Measurements from ENCODE around the gene A1BG. TPM values are rescaled to one million over a fixed set of nuclear protein-coding genes. Genes with fewer than 3 reads are reported as not detected.
"Not testable (repeated sequence)": the region's sequence is repeated elsewhere in the genome, so short reads cannot be mapped to it uniquely, and the experiment has no call there.

Gene A1BG
- polyA plus RNA-seq, 1 donor from 2014 or later = 70.2 TPM

GRCh38 chr19:58355215-58355796 lies 2.0 kb upstream of the A1BG start:
- Mint-ChIP-seq H3K27me3 (peaks cover 2% of the 10 kb centered on the region), H3K9me3 (no peaks in the 10 kb centered on the region), H3K4me3 (peak overlapping the region; percentile 8 to 70 (median 56)), H3K4me1 (peaks cover 0 to 2% (median 1%) of the 10 kb centered on the region in 3 donors), H3K36me3 (no peaks in the 10 kb centered on the region), H3K27ac (peak overlapping the region in 1 of 3 donors; percentile 72)

DNA sequence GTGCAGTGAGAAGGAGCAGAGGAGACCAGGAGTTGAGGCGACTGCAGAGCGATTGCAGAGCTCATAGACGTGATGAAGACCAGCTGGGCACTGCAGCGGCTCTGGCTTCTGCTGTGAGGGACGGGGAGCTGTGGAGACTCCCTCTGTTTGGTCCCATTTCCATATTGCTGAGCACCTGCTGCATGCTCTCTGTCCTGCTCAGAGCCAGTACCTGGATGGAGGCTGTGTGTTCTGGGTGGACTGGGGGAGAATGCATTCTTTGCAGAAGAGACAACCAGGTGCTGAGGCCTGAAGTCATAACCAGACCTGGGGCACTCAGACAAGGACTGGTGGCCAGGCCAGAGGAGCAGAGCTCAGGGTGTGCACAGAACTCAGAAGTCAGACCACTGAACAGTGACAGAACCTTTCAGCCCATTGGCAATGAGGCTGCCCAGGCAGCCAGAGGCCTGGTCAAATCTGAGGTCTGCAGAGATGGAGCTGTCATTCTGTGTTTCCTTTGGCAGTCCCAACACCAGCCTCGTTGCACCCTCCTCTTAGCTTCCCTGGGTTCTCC lies 1.3 kb upstream of the A1BG start:
- H3K4me1 Mint-ChIP-seq = peaks cover 2 to 5% (median 3%) of the 10 kb centered on the region in 3 donors
- peaks cover 2% of the 10 kb centered on the region for H3K27me3 Mint-ChIP-seq
- peak overlapping the region in 1 of 3 donors; percentile 39 for H3K27ac Mint-ChIP-seq
- H3K36me3 Mint-ChIP-seq = peaks cover under 1% of the 10 kb centered on the region
- peaks cover 0 to 2% (median 0%) of the 10 kb centered on the region in 3 donors for H3K9me3 Mint-ChIP-seq
- peak overlapping the region in 1 of 4 donors; percentile 70 for H3K4me3 Mint-ChIP-seq

- no peak overlapping the region for H3K4me3 Mint-ChIP-seq
- peaks cover 0 to 2% (median 0%) of the 10 kb centered on the region in 3 donors for H3K9me3 Mint-ChIP-seq
- H3K4me1 Mint-ChIP-seq = peaks cover 5 to 6% (median 6%) of the 10 kb centered on the region in 3 donors
- peak overlapping the region in 1 of 3 donors; percentile 39 for H3K27ac Mint-ChIP-seq
- H3K27me3 Mint-ChIP-seq = peaks cover 2% of the 10 kb centered on the region
- H3K36me3 Mint-ChIP-seq = peaks cover 3% of the 10 kb centered on the region
Observed at GRCh38 chr19:58353717-58354477, 605 bp upstream of the A1BG start.

DNA sequence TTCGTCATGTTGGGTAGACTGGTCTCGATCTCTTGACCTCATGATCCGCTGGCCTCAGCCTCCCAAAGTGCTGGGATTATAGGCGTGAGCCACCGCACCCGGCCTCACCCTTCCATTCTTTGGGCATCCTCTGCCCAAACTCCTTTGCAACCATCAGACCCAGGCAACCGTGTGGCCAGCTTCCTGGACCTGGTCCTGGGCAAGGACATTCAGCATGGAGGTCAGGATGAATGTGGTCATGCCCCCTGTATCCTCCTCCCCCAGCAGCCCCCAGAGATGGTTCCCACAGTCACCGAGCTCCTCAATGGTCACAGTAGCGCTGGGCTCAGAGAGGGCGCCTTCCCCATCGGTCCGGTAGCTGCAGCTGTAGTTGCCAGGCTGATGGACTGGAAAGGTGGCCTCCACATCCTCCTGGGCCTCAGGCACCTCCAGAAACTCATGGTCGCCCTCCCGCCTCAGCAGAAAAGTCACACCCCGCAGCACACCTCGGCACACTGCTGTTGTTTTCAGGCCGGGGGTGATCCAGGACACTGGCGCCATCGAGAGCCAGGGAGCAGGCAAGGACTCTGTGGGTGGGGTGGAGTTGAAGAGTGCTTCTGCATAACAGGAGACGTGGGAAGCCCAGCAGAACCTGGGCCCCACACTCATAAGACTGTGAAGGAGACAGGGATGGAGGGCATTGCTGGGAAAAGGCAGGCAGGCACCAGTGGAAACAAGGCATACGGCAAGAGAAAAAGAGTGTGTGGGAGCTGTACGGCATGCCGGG lies 1.1 kb downstream of the A1BG start:
- Mint-ChIP-seq H3K9me3 (peaks cover 0 to 2% (median 0%) of the 10 kb centered on the region in 3 donors), H3K4me3 (peak overlapping the region in 1 of 4 donors; percentile 23), H3K4me1 (peaks cover 8 to 13% (median 10%) of the 10 kb centered on the region in 3 donors), H3K27ac (peak overlapping the region in 1 of 3 donors; percentile 86), H3K36me3 (peaks cover 3% of the 10 kb centered on the region), H3K27me3 (peaks cover 2% of the 10 kb centered on the region)

DNA sequence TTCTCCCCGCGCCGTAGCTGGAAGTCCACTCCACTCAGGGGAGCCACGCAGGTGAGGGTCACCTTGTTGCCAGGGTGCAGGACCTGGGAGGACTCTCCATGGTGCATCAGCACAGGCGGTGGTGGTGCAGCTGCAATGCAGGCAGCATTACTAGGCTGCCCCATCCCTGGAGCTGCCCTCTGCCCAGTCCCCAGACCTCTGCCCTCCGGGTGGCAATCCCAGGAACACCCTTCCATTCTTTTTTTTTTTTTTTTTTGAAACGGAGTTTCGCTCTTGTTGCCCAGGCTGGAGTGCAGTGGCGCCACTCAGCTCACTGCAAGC lies 1.8 kb downstream of the A1BG start:
- H3K9me3 Mint-ChIP-seq = peaks cover 0 to 2% (median 0%) of the 10 kb centered on the region in 3 donors
- H3K4me3 Mint-ChIP-seq = peak overlapping the region in 1 of 4 donors; percentile 60
- no peak overlapping the region for H3K27ac Mint-ChIP-seq
- H3K27me3 Mint-ChIP-seq = peaks cover 2% of the 10 kb centered on the region
- H3K4me1 Mint-ChIP-seq = peaks cover 10 to 17% (median 11%) of the 10 kb centered on the region in 3 donors
- H3K36me3 Mint-ChIP-seq = peaks cover 3% of the 10 kb centered on the region

DNA sequence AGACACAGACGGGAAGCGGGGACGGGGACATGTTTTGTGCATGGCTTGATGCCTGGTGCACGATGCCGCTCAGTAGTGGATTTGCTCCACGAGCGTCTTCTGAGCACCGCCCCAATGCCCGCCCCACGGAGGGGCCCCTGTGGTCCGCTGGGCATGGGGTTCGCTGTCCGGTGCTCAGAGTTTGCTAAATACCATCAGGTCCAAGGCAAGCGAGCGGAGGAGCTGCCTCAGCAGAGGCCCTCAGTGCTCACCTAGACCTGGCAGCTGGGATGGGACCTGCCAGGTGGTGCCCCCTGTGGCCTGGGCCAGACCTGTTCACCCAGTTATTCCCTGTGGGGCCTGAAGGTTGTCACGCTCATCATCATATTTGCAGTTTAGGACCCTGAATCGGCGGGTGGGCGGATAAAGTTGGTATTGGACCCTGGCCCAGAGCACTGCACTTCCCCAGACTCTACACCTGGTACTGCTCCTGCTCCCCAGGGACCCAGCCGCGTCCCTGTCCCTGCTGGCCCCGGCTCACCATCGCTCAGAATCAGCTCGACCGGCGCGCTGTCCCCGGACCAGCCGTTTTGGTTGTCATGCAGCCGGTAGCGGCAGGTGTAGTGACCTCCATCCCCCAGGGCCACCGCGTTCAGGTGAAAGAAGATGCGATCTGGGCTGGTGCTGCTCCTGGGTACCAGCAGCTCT lies 2.3 kb downstream of the A1BG start:
- Mint-ChIP-seq H3K9me3 (peaks cover 0 to 2% (median 0%) of the 10 kb centered on the region in 3 donors), H3K27ac (no peak overlapping the region), H3K36me3 (peaks cover 3% of the 10 kb centered on the region), H3K27me3 (peaks cover 2% of the 10 kb centered on the region), H3K4me3 (peak overlapping the region; percentile 27 to 60 (median 44)), H3K4me1 (peaks cover 10 to 18% (median 11%) of the 10 kb centered on the region in 3 donors)

DNA sequence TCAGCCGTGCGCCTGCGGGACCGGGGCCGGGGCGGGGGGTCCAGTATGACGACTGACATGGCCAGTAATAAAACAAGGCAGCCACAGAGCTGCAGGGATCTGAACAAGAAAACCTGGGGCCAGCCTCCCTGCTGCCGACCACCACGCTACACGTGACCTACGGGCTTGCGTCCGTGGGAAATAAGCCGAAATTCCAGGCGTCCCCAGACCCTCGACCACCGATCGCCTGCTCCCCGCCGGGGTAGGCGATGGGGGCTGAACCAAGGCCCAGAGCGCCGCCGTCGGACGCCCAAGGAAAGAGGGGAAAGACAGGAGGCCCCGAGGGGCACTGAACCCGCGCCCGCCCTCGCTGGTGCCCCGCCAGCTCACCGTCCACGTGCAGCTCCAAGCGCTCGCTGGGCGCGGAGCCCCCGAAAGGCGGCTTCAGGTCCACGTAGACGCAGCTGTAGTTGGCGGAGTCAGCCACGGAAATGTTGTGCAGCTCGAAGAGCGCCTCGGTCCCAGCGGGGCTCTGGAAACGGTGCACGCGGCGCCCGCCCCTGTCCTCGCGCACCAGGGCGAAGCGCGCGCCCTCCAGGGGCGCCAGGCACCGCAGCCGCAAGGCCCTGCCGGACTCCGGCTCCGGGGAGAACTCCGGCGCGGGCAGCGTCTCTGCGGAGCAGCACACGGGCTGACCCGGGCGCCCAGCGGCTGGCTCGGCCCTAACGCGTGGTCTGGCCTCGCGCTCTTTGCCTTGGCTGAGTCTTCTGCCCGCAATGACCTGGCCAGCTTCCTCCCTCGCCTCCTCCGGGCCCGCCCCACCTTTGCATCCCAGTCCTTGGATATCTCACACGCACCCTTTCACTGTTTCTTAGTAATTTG lies 3.1 kb downstream of the A1BG start:
- H3K9me3 Mint-ChIP-seq = peaks cover 0 to 2% (median 0%) of the 10 kb centered on the region in 3 donors
- peak overlapping the region in 2 of 3 donors; percentile 45 to 53 for H3K27ac Mint-ChIP-seq
- peaks cover 11 to 20% (median 15%) of the 10 kb centered on the region in 3 donors for H3K4me1 Mint-ChIP-seq
- H3K36me3 Mint-ChIP-seq = peaks cover 3% of the 10 kb centered on the region
- peak overlapping the region in 3 of 4 donors; percentile 59 to 63 (median 60) for H3K4me3 Mint-ChIP-seq
- no peaks in the 10 kb centered on the region for H3K27me3 Mint-ChIP-seq

DNA sequence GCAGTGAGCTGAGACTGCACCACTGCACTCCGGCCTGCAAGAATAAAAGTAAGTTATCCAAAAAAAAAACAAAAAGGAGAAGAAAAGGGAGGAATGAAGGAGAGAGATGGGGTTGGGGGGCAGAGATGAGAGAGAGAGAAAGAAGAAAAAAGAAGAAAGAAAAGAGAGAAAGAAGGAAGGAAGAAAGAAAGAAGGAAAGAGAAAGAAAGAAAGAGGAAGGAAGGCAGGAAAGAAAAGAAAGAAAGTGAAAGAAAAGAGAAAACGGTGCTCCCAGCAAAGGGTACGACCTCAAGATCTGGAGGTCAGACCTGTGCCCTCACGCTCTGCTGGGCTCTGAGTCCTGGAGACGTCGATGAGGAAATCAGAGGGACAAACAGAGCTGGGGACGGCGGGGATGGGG lies 3.7 kb downstream of the A1BG start:
- Mint-ChIP-seq H3K9me3 (peaks cover 0 to 2% (median 0%) of the 10 kb centered on the region in 3 donors), H3K4me1 (peaks cover 11 to 20% (median 15%) of the 10 kb centered on the region in 3 donors), H3K4me3 (peak overlapping the region in 3 of 4 donors; percentile 50 to 89 (median 59)), H3K36me3 (peaks cover 3% of the 10 kb centered on the region), H3K27ac (peak overlapping the region in 2 of 3 donors; percentile 45 to 53), H3K27me3 (no peaks in the 10 kb centered on the region)

GRCh38 chr19:58348080-58348479 lies 5.2 kb downstream of the A1BG start:
- Mint-ChIP-seq H3K27ac (peak overlapping the region; percentile 59 to 88 (median 88)), H3K4me1 (peaks cover 11 to 20% (median 15%) of the 10 kb centered on the region in 3 donors), H3K4me3 (peak overlapping the region; percentile 88 to 99 (median 92))
- H3K36me3 Mint-ChIP-seq, H3K9me3 Mint-ChIP-seq, H3K27me3 Mint-ChIP-seq: not testable (repeated sequence)

DNA sequence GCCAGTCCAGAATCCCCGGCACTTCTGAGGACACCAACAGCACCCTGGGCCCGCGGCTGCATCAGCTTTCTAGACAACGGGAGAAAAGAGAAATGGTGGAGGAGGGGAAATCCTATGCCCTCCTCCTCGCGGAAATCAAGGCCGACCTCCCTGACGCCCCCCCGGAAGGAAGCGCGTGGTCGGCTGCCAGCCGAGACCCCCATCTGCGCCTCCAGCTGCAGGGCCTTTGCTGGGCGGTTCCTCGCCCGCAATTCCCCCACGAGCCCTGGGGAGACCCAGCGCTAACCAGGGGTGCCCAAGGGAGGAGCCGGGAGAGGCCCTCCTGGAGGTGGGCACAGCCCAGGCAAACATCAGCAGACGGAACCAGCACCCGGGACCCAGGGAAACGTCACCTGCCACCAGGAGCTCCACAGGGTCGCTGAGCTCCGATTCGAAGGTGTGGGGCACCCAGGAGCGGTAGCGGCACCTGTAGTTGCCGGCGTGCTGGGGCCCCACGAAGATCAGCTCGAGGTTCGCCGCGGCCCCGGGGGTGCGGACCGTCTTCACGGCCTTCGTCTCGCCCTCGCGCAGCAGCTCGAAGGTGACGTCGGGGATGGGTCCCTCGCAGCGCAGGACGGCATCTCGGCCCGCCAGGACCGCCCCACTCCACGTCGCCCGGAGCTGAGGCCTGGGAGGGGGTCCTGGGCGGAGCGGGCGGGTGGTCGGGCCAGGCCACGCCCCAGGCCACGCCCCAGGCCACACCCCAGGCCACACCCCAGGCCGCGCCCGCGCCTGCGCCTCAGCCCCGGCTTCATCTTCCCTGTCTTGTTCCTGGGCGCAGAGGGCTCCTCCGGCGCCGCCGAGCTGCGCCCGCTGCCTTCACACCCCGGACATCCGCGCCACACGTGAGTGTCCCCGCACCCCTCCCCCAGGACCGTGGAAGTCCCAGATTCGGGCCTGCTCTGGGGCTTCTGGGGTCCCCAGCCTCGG lies 6.0 kb downstream of the A1BG start:
- Mint-ChIP-seq H3K4me1 (peaks cover 11 to 20% (median 17%) of the 10 kb centered on the region in 3 donors), H3K27me3 (no peaks in the 10 kb centered on the region), H3K36me3 (peaks cover 3% of the 10 kb centered on the region), H3K9me3 (peaks cover 0 to 2% (median 0%) of the 10 kb centered on the region in 3 donors), H3K27ac (peak overlapping the region; percentile 59 to 88 (median 88)), H3K4me3 (peak overlapping the region; percentile 88 to 99 (median 92))

DNA sequence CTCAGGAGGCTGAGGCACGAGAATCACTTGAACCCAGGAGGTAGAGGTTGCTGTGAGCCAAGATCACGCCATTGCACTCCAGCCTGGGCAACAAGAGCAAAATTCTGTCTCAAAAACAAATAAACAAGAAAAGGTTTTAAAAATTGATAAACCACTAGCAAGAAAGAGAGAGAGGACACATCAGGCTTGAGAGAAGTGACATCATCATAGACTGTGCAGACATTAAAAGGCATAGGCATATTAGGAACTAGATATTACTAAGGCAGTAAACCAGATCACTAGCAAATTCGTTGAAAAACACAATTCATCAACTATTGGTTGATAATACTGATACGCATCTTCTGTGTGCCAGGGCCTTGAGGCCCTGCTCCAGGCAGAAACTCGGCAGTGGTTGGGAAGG lies 7.7 kb downstream of the A1BG start:
- H3K4me3 Mint-ChIP-seq = peak overlapping the region in 3 of 4 donors; percentile 65 to 89 (median 82)
- H3K9me3 Mint-ChIP-seq = peaks cover 0 to 2% (median 0%) of the 10 kb centered on the region in 3 donors
- peak overlapping the region in 1 of 3 donors; percentile 69 for H3K27ac Mint-ChIP-seq
- H3K4me1 Mint-ChIP-seq = peaks cover 13 to 22% (median 19%) of the 10 kb centered on the region in 3 donors
- H3K27me3 Mint-ChIP-seq = no peaks in the 10 kb centered on the region
- peaks cover 10% of the 10 kb centered on the region for H3K36me3 Mint-ChIP-seq

- no peak overlapping the region for H3K27ac Mint-ChIP-seq
- peaks cover 23% of the 10 kb centered on the region for H3K36me3 Mint-ChIP-seq
- peaks cover 0 to 2% (median 0%) of the 10 kb centered on the region in 3 donors for H3K9me3 Mint-ChIP-seq
- no peaks in the 10 kb centered on the region for H3K27me3 Mint-ChIP-seq
- H3K4me3 Mint-ChIP-seq = no peak overlapping the region
- peaks cover 2 to 4% (median 2%) of the 10 kb centered on the region in 3 donors for H3K4me1 Mint-ChIP-seq
Observed at GRCh38 chr19:58338825-58339558, 14.3 kb downstream of the A1BG start.
